Mesenchymal stem cell (in vitro differentiated cells and primary cell): ENCODE data around the gene PTGIR.

Experiments used
- DNase-seq: peaks from one replicate; pipeline ENCODE4 v3.0.0-alpha.2; 2013
- H2AFZ ChIP-seq: one replicate; pipeline ENCODE4 v1.6.1; 2013; ENCODE audit warnings: low read depth, mild to moderate bottlenecking, control low read depth, inconsistent platforms, low read length, moderate library complexity
- H2AK5ac ChIP-seq: 2 replicates; pipeline ENCODE4 v1.6.1; 2013; ENCODE audit warnings: low read length, moderate library complexity, mild to moderate bottlenecking, inconsistent platforms; ENCODE audit not compliant: severe bottlenecking
- H2BK120ac ChIP-seq: one replicate; pipeline ENCODE4 v1.6.1; 2013; ENCODE audit warnings: low read depth, mild to moderate bottlenecking, inconsistent platforms, low read length, moderate library complexity
- H2BK12ac ChIP-seq, 2 experiments: one replicate each; pipeline ENCODE4 v1.6.1; 2013; ENCODE audit warnings: inconsistent platforms in 2 of 2, low read length in 2 of 2, mild to moderate bottlenecking in 2 of 2, moderate library complexity in 2 of 2, control low read depth in 1 of 2
- H2BK15ac ChIP-seq: one replicate; pipeline ENCODE4 v1.6.1; 2013; ENCODE audit warnings: mild to moderate bottlenecking, low read depth, inconsistent platforms; ENCODE audit not compliant: poor library complexity, severe bottlenecking
- H2BK5ac ChIP-seq: 2 replicates; pipeline ENCODE4 v1.6.1; 2013; ENCODE audit warnings: low read depth, mild to moderate bottlenecking, low read length, control low read depth, inconsistent platforms; ENCODE audit not compliant: poor library complexity, severe bottlenecking
- H3K14ac ChIP-seq, 2 experiments: one replicate each; pipeline ENCODE4 v1.6.1; 2013; ENCODE audit warnings: inconsistent platforms in 2 of 2, low read length in 2 of 2, control low read depth in 1 of 2, mild to moderate bottlenecking in 1 of 2, moderate library complexity in 1 of 2
- H3K18ac ChIP-seq, 2 experiments: one replicate each; pipeline ENCODE4 v1.6.1; 2013; ENCODE audit warnings: inconsistent platforms in 2 of 2, low read length in 2 of 2, control low read depth in 1 of 2, low read depth in 1 of 2, mild to moderate bottlenecking in 1 of 2
- H3K23ac ChIP-seq, 2 experiments: one replicate each; pipeline ENCODE4 v1.6.1; 2013; ENCODE audit warnings: inconsistent platforms in 2 of 2, low read length in 2 of 2, mild to moderate bottlenecking in 2 of 2, moderate library complexity in 2 of 2, control low read depth in 1 of 2
- H3K27ac ChIP-seq: 2 replicates; pipeline ENCODE4 v1.5.1; 2013; ENCODE audit warnings: mild to moderate bottlenecking, moderate library complexity, low read length, control low read depth, inconsistent platforms; ENCODE audit not compliant: poor library complexity, severe bottlenecking
- H3K27me3 ChIP-seq, 2 experiments: 2 replicates each; pipeline versions ENCODE4 v1.6.1 to v1.7.0; 2013; ENCODE audit warnings: low read length in 2 of 2, mild to moderate bottlenecking in 2 of 2, moderate library complexity in 2 of 2, control low read depth in 1 of 2, inconsistent platforms in 1 of 2; ENCODE audit not compliant: control insufficient read depth in 1 of 2, insufficient read depth in 1 of 2
- H3K36me3 ChIP-seq, 2 experiments: 2 replicates each; pipeline versions ENCODE4 v1.6.1 to v1.7.0; 2013; ENCODE audit warnings: low read length in 2 of 2, control low read depth in 1 of 2, inconsistent platforms in 1 of 2, low read depth in 1 of 2, mild to moderate bottlenecking in 1 of 2; ENCODE audit not compliant: insufficient read depth in 2 of 2, control insufficient read depth in 1 of 2
- H3K4ac ChIP-seq, 2 experiments: one replicate each; pipeline ENCODE4 v1.6.1; 2013; ENCODE audit warnings: inconsistent platforms in 2 of 2, low read length in 2 of 2, mild to moderate bottlenecking in 2 of 2, moderate library complexity in 2 of 2, control low read depth in 1 of 2, low read depth in 1 of 2
- H3K4me1 ChIP-seq: 2 replicates; pipeline ENCODE4 v1.6.1; 2013; ENCODE audit warnings: low read depth, low read length, control low read depth; ENCODE audit not compliant: control insufficient read depth, insufficient read depth
- H3K4me2 ChIP-seq: 2 replicates; pipeline ENCODE4 v1.6.1; 2013; ENCODE audit warnings: low read length, mild to moderate bottlenecking, inconsistent platforms; ENCODE audit not compliant: poor library complexity, severe bottlenecking
- H3K4me3 ChIP-seq, 2 experiments: 2 replicates each; pipeline versions ENCODE4 v1.5.1 to v1.7.0; 2013; ENCODE audit warnings: low read length in 2 of 2, mild to moderate bottlenecking in 2 of 2, control low read depth in 1 of 2, low read depth in 1 of 2; ENCODE audit not compliant: insufficient read depth in 1 of 2
- H3K79me1 ChIP-seq: replicated peaks from 2 replicates; pipeline ENCODE4 v1.6.1; 2013; ENCODE audit warnings: mild to moderate bottlenecking, control low read depth, low read length, inconsistent platforms; ENCODE audit not compliant: poor library complexity, severe bottlenecking
- H3K9ac ChIP-seq: 2 replicates; pipeline ENCODE4 v1.7.0; 2013; ENCODE audit warnings: mild to moderate bottlenecking, low read length, moderate library complexity
- H3K9me3 ChIP-seq: 2 replicates; pipeline ENCODE4 v1.7.0; 2013; ENCODE audit warnings: mild to moderate bottlenecking, low read length; ENCODE audit not compliant: control insufficient read depth
- H4K8ac ChIP-seq: one replicate; pipeline ENCODE4 v1.6.1; 2013; ENCODE audit warnings: inconsistent platforms, mild to moderate bottlenecking, low read length, moderate library complexity
- H4K91ac ChIP-seq: one replicate; pipeline ENCODE4 v1.6.1; 2013; ENCODE audit warnings: mild to moderate bottlenecking, low read length, inconsistent platforms
- WGBS: methylation state at CpG from one replicate; pipeline ENCODE4 v1.1.7; 2013; ENCODE audit warnings: mixed read lengths; 5-methylcytosine and 5-hydroxymethylcytosine counted together

The PTGIR gene

GRCh38 chr19:46650445-46650844, 25.6 kb upstream of the PTGIR start:
- Histone ChIP-seq H3K14ac (no peak overlapping the region), H2AFZ (no peak overlapping the region), H3K18ac (no peak overlapping the region), H4K8ac (no peak overlapping the region), H3K27me3 (peaks cover 0 to 15% of the 10 kb centered on the region in 2 experiments), H2BK15ac (no peak overlapping the region), H3K36me3 (peaks cover 4 to 7% of the 10 kb centered on the region in 2 experiments), H3K4me3 (no peak overlapping the region), H2AK5ac (no peak overlapping the region), H3K4me1 (no peaks in the 10 kb centered on the region), H3K9ac (no peak overlapping the region), H3K9me3 (peaks cover 17% of the 10 kb centered on the region), H3K27ac (no peak overlapping the region), H3K23ac (no peak overlapping the region), H3K4ac (no peak overlapping the region), H3K4me2 (no peak overlapping the region), H3K79me1 (no peaks in the 10 kb centered on the region), H2BK120ac (no peak overlapping the region), H2BK12ac (no peak overlapping the region), H4K91ac (no peak overlapping the region), H2BK5ac (no peak overlapping the region)
- 84% methylated on average over 7 of the region's 7 CpGs for WGBS
- DNase-seq, result no peak

- Histone ChIP-seq H3K27ac (no peak overlapping the region), H4K8ac (no peak overlapping the region), H2AFZ (no peak overlapping the region), H3K4me1 (no peaks in the 10 kb centered on the region), H3K79me1 (no peaks in the 10 kb centered on the region), H3K4me3 (no peak overlapping the region), H3K14ac (no peak overlapping the region), H3K36me3 (peaks cover 4 to 7% of the 10 kb centered on the region in 2 experiments), H2BK120ac (no peak overlapping the region), H2BK12ac (no peak overlapping the region), H2AK5ac (no peak overlapping the region), H2BK5ac (no peak overlapping the region), H3K18ac (no peak overlapping the region), H2BK15ac (no peak overlapping the region), H3K23ac (no peak overlapping the region), H3K9ac (no peak overlapping the region), H3K27me3 (peaks cover 0 to 11% of the 10 kb centered on the region in 2 experiments), H3K4ac (no peak overlapping the region), H3K9me3 (peaks cover 17% of the 10 kb centered on the region), H4K91ac (no peak overlapping the region), H3K4me2 (no peak overlapping the region)
- no peak for DNase-seq
- WGBS, result 75% methylated on average over 96 of the region's 144 CpGs
Observed at GRCh38 chr19:46648961-46649960, 24.4 kb upstream of the PTGIR start.

GRCh38 chr19:46648060-46648960, 23.4 kb upstream of the PTGIR start:
- Histone ChIP-seq H3K27me3 (peaks cover 0 to 8% of the 10 kb centered on the region in 2 experiments), H2AK5ac (no peak overlapping the region), H3K9ac (no peak overlapping the region), H3K4ac (no peak overlapping the region), H3K79me1 (no peaks in the 10 kb centered on the region), H3K4me1 (no peaks in the 10 kb centered on the region), H3K4me3 (no peak overlapping the region), H2BK5ac (no peak overlapping the region), H2BK120ac (no peak overlapping the region), H3K36me3 (peaks cover 4 to 7% of the 10 kb centered on the region in 2 experiments), H4K91ac (no peak overlapping the region), H3K23ac (no peak overlapping the region), H2AFZ (no peak overlapping the region), H3K9me3 (peaks cover 17% of the 10 kb centered on the region), H3K14ac (no peak overlapping the region), H3K4me2 (no peak overlapping the region), H2BK12ac (no peak overlapping the region), H3K18ac (no peak overlapping the region), H2BK15ac (peak overlapping the region; percentile 28), H3K27ac (no peak overlapping the region), H4K8ac (no peak overlapping the region)
- 76% methylated on average over 53 of the region's 63 CpGs for WGBS
- DNase-seq, result no peak

GRCh38 chr19:46646402-46646801, 21.5 kb upstream of the PTGIR start:
- H3K27me3 ChIP-seq, result peaks cover 0 to 8% of the 10 kb centered on the region in 2 experiments
- H3K18ac ChIP-seq, result no peak overlapping the region
- H3K36me3 ChIP-seq, result peaks cover 4 to 7% of the 10 kb centered on the region in 2 experiments
- 75% methylated on average over 2 of the region's 3 CpGs for WGBS
- no peaks in the 10 kb centered on the region for H3K4me1 ChIP-seq
- H3K4ac ChIP-seq, result no peak overlapping the region
- H3K23ac ChIP-seq, result no peak overlapping the region
- H3K14ac ChIP-seq, result no peak overlapping the region
- H3K4me3 ChIP-seq, result no peak overlapping the region
- DNase-seq, result no peak
- H4K8ac ChIP-seq, result no peak overlapping the region
- no peak overlapping the region for H2AK5ac ChIP-seq
- H3K79me1 ChIP-seq, result no peaks in the 10 kb centered on the region
- no peak overlapping the region for H2BK120ac ChIP-seq
- no peak overlapping the region for H4K91ac ChIP-seq
- no peak overlapping the region for H3K4me2 ChIP-seq
- no peak overlapping the region for H2BK5ac ChIP-seq
- H3K9ac ChIP-seq, result no peak overlapping the region
- no peak overlapping the region for H3K27ac ChIP-seq
- no peak overlapping the region for H2AFZ ChIP-seq
- H2BK12ac ChIP-seq, result no peak overlapping the region
- H3K9me3 ChIP-seq, result peaks cover 17% of the 10 kb centered on the region
- H2BK15ac ChIP-seq, result no peak overlapping the region
